Raji (cell line): Measurements from ENCODE around the gene CALHM3.

Experiments
- POLR2A ChIP-seq: IDR thresholded peaks from 2 replicates; pipeline ENCODE4 v1.6.1; 2011; ENCODE audit warnings: low read depth, low read length, control low read depth; ENCODE audit not compliant: insufficient read depth

CALHM3 gene

GRCh38 chr10:103445767-103446567 lies 33.1 kb downstream of the CALHM3 start:
- no peak for TF ChIP-seq POLR2A

DNA sequence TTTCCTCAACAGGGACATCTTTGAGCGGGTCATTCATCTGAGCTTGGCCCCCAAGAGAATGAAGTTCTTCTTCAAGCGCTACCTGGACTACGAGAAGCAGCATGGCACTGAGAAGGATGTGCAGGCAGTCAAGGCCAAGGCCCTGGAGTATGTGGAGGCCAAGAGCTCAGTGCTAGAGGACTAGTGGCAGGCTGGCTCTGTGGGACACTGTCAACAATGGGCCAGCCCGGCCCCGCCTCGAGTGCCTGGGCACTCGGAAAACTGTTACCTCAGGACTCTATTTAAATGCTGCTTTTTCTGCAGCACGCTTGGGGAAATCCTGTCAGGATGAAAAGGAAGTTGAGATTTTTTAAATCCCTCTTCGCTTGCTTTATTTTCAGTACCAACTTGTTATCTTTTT lies 33.7 kb downstream of the CALHM3 start:
- no peak for TF ChIP-seq POLR2A

DNA sequence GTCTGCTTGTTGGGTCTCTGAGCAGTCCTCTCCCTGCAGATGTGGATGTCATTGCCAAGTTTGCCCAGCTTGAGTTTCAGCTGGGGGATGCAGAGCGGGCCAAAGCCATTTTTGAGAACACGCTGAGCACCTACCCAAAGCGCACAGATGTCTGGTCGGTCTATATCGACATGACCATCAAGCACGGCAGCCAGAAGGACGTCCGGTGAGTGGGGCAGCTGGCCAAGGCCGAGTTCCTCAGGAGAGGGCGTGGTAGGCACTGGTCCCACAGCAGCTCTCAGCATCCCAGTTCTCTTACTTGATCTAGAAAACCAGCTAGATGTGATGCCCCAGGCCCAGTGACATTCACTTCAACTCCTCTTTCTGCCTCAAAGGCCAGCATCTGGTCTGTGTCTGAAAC lies 34.6 kb downstream of the CALHM3 start:
- no peak for TF ChIP-seq POLR2A

- TF ChIP-seq POLR2A: no peak
Measured at GRCh38 chr10:103443475-103444185, 35.4 kb downstream of the CALHM3 start.

GRCh38 chr10:103442031-103442461 lies 37.0 kb downstream of the CALHM3 start:
- no peak for TF ChIP-seq POLR2A

- no peak for TF ChIP-seq POLR2A
Measured at GRCh38 chr10:103441611-103442010, 37.4 kb downstream of the CALHM3 start.

GRCh38 chr10:103441206-103441605 lies 37.8 kb downstream of the CALHM3 start:
- TF ChIP-seq POLR2A: no peak

- no peak for TF ChIP-seq POLR2A
Measured at GRCh38 chr10:103440416-103440815, 38.6 kb downstream of the CALHM3 start.

GRCh38 chr10:103439776-103440175 lies 39.3 kb downstream of the CALHM3 start:
- TF ChIP-seq POLR2A: no peak

GRCh38 chr10:103433858-103434257 lies 45.2 kb downstream of the CALHM3 start:
- TF ChIP-seq POLR2A: no peak

GRCh38 chr10:103431902-103432301 lies 47.1 kb downstream of the CALHM3 start:
- no peak for TF ChIP-seq POLR2A

DNA sequence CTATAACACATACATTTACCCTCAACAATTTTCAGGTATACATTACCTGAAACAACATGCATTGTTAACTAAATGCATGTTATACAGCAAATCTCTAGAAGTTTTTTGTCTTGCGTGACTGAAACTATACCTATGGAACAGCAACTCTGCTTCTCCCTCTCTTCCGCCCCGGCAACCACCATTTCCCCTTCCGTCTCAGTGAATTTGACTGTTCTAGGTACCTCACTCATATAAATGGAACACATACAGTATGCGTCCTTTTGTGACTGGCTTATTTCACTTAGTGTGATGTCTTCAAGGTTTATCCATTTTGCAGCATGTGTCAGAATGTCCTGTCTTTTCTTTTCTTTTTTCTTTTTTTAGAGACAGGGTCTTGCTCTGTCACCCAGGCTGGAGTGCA lies 49.4 kb downstream of the CALHM3 start:
- no peak for TF ChIP-seq POLR2A

DNA sequence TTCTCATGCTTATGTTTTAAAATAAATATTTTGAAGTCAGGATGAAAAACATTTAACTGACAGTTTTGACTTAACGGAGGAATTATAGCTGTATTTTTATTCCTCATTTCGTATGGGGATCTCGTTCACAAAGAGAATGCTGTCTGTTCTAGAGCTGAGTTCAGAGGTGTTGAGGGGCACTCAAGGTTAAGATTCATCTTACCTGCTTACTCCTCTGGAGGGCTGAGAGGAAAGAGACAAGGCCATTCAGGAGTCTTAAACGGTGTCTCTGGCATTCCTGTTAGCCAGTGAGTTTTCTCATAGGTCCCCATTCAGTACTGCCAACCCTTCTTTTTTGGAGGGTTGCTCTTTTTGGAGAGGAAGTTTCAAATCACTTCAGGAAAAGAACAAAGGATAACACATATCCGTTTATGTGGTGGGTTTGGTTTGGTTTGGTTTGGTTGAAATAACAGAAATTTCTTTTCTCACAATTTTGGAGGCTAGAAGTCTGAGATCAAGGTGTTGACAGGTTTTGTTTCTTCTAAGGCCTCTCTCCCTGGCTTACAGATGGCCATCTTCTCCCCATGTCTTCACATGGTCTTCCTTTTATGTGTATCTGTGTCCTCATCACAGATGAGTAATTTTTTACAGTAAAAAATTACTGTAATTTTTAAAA lies 49.9 kb downstream of the CALHM3 start:
- no peak for TF ChIP-seq POLR2A

DNA sequence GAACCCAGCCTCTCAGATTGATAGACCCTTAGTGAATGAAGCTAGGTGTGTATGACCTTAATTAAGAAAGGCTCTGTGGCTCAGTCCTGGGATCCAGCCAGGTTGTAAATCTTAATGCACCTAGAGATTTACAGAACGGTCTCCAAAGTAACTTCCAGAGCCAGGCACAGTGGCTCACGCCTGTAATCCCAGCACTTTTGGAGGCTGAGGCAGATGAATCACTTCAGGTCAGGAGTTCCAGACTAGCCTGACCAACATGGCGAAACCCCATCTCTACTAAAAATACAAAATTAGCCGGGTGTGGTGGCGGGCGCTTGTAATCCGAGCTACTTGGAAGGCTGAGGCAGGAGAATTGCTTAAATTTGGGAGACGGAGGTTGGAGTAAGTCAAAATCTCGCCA lies 51.2 kb downstream of the CALHM3 start:
- TF ChIP-seq POLR2A: no peak

- TF ChIP-seq POLR2A: no peak
Measured at GRCh38 chr10:103423748-103424147, 55.3 kb downstream of the CALHM3 start.
